ENCODE measurements around the gene CHST9.
"Not testable (repeated sequence)": the region's sequence is repeated elsewhere in the genome, so short reads cannot be mapped to it uniquely, and the experiment has no call there.

The CHST9 gene

DNA sequence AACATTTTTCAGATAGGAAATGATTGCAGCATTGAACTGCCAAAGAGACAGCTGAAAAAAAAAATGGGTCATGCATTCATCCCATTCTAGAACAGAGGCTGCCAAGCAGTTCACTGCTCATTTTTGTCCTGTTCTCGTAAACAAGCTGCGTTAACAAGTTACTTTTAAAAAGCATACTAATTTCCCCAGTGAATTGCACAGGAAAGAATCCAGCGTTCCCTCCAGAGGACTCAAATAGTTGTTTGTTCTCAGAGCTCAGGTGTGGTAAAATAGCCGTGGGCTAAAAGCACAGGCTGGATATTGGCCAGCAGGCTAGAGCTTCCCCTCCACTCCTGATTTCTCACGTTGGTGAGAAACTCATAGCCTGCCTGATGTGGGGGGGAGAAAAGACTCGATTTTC, 243.5 kb downstream of the CHST9 start:
- H3K27me3 ChIP-seq, result no peaks in the 10 kb centered on the region
- H3K4me3 ChIP-seq (ENCODE audit: low read depth, low read length), result no peak overlapping the region
- H3K4me1 ChIP-seq, result no peaks in the 10 kb centered on the region
- H3K9me3 ChIP-seq, result no peaks in the 10 kb centered on the region
- TF ChIP-seq, protein P1, sequence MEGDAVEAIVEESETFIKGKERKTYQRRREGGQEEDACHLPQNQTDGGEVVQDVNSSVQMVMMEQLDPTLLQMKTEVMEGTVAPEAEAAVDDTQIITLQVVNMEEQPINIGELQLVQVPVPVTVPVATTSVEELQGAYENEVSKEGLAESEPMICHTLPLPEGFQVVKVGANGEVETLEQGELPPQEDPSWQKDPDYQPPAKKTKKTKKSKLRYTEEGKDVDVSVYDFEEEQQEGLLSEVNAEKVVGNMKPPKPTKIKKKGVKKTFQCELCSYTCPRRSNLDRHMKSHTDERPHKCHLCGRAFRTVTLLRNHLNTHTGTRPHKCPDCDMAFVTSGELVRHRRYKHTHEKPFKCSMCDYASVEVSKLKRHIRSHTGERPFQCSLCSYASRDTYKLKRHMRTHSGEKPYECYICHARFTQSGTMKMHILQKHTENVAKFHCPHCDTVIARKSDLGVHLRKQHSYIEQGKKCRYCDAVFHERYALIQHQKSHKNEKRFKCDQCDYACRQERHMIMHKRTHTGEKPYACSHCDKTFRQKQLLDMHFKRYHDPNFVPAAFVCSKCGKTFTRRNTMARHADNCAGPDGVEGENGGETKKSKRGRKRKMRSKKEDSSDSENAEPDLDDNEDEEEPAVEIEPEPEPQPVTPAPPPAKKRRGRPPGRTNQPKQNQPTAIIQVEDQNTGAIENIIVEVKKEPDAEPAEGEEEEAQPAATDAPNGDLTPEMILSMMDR (IDR thresholded peaks at IDR 0.05; ENCODE audit: low read depth, low read length), result no peak
- no peak for DNase-seq
- H3K36me3 ChIP-seq, result no peaks in the 10 kb centered on the region

DNA sequence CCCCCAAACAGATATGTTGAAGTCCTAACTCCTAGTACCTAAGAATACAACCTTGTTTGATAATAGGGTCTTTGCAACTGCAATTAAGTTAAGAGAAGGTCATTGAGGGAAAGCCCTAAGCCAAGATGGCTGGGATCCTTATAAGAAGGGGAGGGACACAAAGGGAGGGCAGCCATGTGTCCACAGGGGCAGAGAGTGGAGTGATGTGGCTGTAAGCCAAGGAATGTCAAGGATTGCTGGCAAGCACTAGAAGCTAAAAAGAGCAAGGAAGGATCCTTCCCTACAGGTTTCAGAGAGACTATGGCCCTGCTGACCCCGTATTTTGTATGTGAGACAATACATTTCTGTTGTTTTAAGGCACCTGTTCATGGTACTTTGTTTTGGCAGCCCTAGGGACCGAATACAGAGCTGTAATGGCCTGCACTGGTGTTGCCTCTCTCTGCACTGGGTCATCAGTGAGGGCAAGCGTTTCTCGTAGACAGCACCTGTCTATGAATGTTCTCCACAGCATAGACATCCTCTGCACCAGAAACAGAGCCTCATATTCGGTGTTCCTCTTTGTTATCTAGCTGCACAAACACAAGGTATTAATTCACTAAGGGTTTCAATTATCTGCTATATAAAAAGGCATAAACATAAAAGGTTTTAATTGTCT, 244.2 kb downstream of the CHST9 start:
- Histone ChIP-seq H3K4me3 (ENCODE audit: low read depth, low read length) (no peak overlapping the region), H3K36me3 (no peaks in the 10 kb centered on the region), H3K9me3 (no peaks in the 10 kb centered on the region), H3K4me1 (0 out of 2 replicates have a peak, but pooled peaks cover 2% of the 10 kb centered on the region), H3K27me3 (no peaks in the 10 kb centered on the region)
- no peak for DNase-seq
- TF ChIP-seq, protein P1 (IDR thresholded peaks at IDR 0.05; ENCODE audit: low read depth, low read length), result no peak

DNA sequence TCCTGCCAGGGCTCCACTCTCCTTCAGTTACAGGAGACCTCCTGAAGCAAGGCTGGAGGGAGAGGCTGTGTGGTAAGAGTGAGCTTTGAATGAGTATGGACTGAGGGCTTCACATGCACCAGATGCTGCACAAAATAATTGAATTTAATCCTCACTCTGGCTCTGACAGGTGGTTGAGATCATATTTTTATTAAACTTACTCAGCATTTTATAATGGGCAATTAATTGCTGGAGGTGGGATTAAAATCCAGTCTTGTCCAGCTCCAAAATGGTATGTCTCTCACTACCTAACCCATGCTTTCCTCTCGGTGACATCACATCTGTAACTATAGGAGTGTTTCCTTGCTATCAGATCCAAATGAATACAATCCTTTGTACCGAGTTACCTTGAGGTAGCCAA, 253.4 kb downstream of the CHST9 start:
- TF ChIP-seq, protein P1 (IDR thresholded peaks at IDR 0.05; ENCODE audit: low read depth, low read length), result no peak
- no peaks in the 10 kb centered on the region for H3K9me3 ChIP-seq
- H3K4me3 ChIP-seq (ENCODE audit: low read depth, low read length), result no peak overlapping the region
- no peaks in the 10 kb centered on the region for H3K36me3 ChIP-seq
- peaks cover 11% of the 10 kb centered on the region; the same call in 1 of the 2 replicates for H3K4me1 ChIP-seq
- no peak for DNase-seq
- H3K27me3 ChIP-seq, result no peaks in the 10 kb centered on the region

DNA sequence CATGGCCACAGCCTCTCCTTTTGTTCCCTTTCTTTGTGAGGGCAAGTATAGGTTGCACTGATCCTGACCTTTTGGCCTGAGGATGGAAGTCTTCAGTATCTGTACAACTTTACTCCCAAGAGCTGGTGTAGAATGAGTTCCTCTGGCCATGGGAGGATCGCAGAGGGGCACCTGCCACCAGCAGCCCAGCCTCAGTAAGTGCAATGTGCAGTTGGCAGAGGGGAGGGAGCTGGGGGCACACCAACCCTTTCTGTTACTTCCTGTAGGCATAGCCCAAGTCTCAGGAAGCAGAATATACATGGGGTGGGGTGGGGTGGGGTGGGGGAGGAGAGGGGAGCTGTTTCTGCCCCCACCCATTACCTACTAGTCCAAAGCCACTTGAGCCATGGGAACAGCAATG, 254.5 kb downstream of the CHST9 start:
- H3K4me1 ChIP-seq, result peaks cover 7% of the 10 kb centered on the region; the same call in 1 of the 2 replicates
- H3K27me3 ChIP-seq, result no peaks in the 10 kb centered on the region
- no peaks in the 10 kb centered on the region for H3K36me3 ChIP-seq
- DNase-seq, result no peak
- no peak overlapping the region for H3K4me3 ChIP-seq (ENCODE audit: low read depth, low read length)
- TF ChIP-seq, protein P1 (IDR thresholded peaks at IDR 0.05; ENCODE audit: low read depth, low read length), result no peak
- H3K9me3 ChIP-seq, result no peaks in the 10 kb centered on the region

DNA sequence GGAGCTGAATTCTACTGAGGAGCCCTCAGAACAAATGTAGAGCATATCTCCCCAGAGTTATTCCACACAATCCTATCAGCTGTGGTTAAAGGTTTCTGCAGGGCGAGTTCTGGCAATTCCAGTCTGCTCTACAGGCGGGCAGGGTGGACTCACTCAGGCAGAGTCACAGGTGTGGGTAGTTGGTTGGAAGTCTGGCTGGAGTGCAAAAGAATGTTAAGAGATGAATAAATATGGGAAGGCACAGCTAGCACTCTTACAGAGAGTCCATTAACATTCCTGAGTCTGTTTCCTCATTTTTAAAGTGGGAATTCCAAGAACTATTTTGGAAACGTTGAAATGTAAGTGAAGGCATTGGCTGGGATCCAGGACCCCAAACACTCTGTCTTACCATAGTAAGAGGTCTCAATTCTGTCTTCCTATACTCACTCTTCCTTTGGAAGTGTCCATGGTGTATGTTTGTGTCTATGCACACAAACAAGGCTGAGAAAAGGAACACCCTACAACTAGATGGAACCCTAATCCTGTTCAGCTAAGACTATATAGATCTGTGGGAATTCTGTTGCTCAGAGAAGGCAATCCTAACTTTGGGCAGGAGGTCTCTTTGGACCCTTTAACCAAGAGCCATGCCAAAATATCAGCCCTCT, 256.3 kb downstream of the CHST9 start:
- DNase-seq, result no peak
- TF ChIP-seq, protein P1 (IDR thresholded peaks at IDR 0.05; ENCODE audit: low read depth, low read length), result no peak
- Histone ChIP-seq H3K9me3 (no peaks in the 10 kb centered on the region), H3K36me3 (no peaks in the 10 kb centered on the region), H3K27me3 (no peaks in the 10 kb centered on the region), H3K4me3 (ENCODE audit: low read depth, low read length) (no peak overlapping the region), H3K4me1 (no peaks in the 10 kb centered on the region; the same call in 1 of the 2 replicates)

DNA sequence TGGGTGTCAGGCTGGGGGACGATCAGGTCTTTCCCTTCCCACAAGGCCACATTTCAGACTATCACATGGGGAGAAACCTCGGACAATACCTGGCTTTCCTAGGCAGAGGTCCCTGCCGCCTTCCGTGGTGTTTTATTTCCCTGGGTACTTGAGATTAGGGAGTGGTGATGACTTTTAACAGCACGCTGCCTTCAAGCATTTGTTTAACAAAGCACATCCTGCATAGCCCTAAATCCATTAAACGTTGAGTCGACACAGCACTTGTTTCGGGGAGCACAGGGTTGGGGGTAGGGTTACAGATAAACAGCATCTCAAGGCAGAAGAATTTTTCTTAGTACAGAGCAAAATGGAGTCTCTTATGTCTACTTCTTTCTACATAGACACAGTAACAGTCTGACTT, 257.3 kb downstream of the CHST9 start:
- H3K4me3 ChIP-seq (ENCODE audit: low read depth, low read length); H3K36me3 ChIP-seq; H3K4me1 ChIP-seq; H3K27me3 ChIP-seq; H3K9me3 ChIP-seq; DNase-seq: not testable (repeated sequence)

Data from BE2C (cell line).